Measurements from ENCODE around the gene OR51A7. TPM values are rescaled to one million over a fixed set of nuclear protein-coding genes. Genes with fewer than 3 reads are reported as not detected.

OR51A7 gene
- total RNA-seq, 1 donor from 2014 or later, result not detected

DNA sequence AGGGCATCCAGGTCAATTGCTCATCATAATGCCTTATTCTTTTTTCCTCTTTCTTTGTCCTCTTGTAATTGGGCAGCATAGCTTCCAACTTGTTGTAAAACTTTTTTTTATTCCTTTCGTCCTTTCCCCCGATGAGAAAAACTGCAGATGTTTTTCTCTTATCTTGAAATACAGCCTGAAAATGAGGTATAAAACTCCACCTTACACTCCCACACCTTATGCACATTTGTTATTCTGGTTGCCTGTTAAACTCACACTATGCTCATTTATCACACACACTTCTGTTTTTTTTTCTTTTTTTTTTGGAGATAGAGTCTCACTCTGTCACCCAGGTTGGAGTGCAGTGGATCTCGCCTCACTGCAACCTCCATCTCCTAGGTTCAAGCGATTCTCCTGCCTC, 53.8 kb downstream of the OR51A7 start:
- Histone ChIP-seq H3K27ac (replicated peaks) (no peak overlapping the region), H3K36me3 (no peaks in the 10 kb centered on the region), H3K4me3 (no peak overlapping the region), H3K9me3 (replicated peaks) (no peaks in the 10 kb centered on the region), H3K27me3 (ENCODE audit: low read depth) (peaks cover 4% of the 10 kb centered on the region), H3K4me1 (no peaks in the 10 kb centered on the region)
- no peak for DNase-seq
- intact Hi-C loops (cut with micrococcal nuclease), result no loop called here
- TF ChIP-seq CTCF (IDR thresholded peaks at IDR 0.05; ENCODE audit: borderline replicate concordance), result no peak

Other genes starting within 250 kb of the OR51A7 start
- not detected for gene OR51E2, start 205.9 kb upstream of the OR51A7 start, total RNA-seq
- not detected for gene MMP26, start 199.0 kb upstream of the OR51A7 start, total RNA-seq
- gene OR51F1, start 133.8 kb upstream of the OR51A7 start, total RNA-seq, result not detected
- not detected for gene OR52R1, start 99.4 kb upstream of the OR51A7 start, total RNA-seq
- not detected for gene OR51F2, start 82.5 kb upstream of the OR51A7 start, total RNA-seq
- gene OR51S1, start 54.6 kb upstream of the OR51A7 start, total RNA-seq, result not detected
- gene OR51T1, start 21.9 kb upstream of the OR51A7 start, total RNA-seq, result not detected
- not detected for gene OR51G2, start 15.6 kb downstream of the OR51A7 start, total RNA-seq
- not detected for gene OR51G1, start 20.6 kb downstream of the OR51A7 start, total RNA-seq
- not detected for gene OR51A4, start 43.8 kb downstream of the OR51A7 start, total RNA-seq
- gene OR51A2, start 51.9 kb downstream of the OR51A7 start, total RNA-seq, result not detected
- gene OR51L1, start 91.1 kb downstream of the OR51A7 start, total RNA-seq, result not detected
- not detected for gene OR52J3, start 142.7 kb downstream of the OR51A7 start, total RNA-seq
- not detected for gene OR52E2, start 155.8 kb downstream of the OR51A7 start, total RNA-seq
- not detected for gene OR52E1, start 165.8 kb downstream of the OR51A7 start, total RNA-seq
- not detected for gene OR52A5, start 234.6 kb downstream of the OR51A7 start, total RNA-seq

Measured in left ventricle myocardium inferior (tissue), 1 donor.